GM21367 (cell line): ENCODE data around the gene HOXB6.

ENCODE experiments used
- ATAC-seq: cut with Tn5 transposase; IDR thresholded peaks from one replicate; pipeline ENCODE4 v1.9.1; 2021; ENCODE audit not compliant: unreplicated experiment

The HOXB6 gene

GRCh38 chr17:48610282-48611211 is 5.8 kb upstream of the HOXB6 start, which contains the start of gene HOXB7:
HOXB7 (minus strand) TSS chr17:48611017; CDS start chr17:48610918, 99 bp downstream.
- ATAC-seq, result no peak

- no peak for ATAC-seq
These were observed 5.0 kb upstream of the HOXB6 start for GRCh38 chr17:48609759-48610281.

DNA sequence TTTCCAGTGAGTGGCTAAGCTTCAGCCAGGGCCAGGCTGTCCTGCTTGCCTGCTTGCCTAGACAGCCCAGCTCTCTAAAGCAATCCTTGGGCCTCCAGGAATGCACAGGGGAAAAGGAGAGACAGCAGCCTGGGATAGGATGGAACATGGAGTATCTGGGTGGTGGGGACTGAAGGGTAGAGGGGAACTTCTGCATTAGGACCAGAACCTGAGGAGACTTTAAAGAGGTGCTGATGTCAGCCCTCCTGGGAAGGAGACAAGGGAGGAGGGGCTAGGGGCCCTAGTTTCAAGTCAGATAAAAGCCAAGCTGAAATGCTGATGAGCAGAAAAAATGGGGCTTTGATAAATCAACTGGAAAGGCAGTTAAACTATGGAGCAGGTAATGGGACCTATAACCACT is 4.2 kb upstream of the HOXB6 start:
- ATAC-seq, result no peak

GRCh38 chr17:48608494-48608834 is 3.7 kb upstream of the HOXB6 start:
- ATAC-seq, result no peak

DNA sequence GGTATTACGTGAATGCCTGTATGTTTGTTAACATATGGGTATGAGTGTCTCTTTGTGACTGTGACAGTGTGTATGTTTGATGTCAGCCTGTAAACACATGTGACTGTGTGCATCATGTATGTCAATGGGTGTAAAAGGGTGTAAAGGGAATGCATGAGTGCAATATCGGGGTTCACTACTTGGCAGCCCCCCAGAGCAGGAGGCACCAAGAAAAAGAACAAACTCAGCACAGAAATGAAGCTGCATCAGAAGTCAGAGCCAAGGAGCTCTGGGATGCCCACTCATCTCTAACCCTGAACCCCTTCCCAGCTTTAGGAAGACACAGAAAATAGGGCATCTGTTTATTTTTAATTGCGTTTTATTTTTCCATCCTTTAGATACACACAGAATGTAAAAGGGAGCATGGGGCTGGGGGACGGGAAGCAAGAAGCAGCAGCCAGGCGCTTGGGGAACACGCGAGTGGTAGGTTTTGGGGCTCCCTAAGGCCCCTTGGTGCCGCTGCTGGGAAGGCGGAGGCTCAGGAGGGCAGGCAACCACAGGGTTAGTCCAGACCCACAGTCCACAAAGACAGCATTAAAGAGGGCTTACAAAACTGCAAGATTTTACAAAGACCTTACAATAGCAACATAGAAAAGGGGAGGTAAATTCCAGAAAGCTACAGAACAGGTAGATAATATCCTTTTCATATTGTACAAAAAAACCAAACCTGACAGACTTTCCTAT is 2.3 kb upstream of the HOXB6 start:
- ATAC-seq, result no peak

DNA sequence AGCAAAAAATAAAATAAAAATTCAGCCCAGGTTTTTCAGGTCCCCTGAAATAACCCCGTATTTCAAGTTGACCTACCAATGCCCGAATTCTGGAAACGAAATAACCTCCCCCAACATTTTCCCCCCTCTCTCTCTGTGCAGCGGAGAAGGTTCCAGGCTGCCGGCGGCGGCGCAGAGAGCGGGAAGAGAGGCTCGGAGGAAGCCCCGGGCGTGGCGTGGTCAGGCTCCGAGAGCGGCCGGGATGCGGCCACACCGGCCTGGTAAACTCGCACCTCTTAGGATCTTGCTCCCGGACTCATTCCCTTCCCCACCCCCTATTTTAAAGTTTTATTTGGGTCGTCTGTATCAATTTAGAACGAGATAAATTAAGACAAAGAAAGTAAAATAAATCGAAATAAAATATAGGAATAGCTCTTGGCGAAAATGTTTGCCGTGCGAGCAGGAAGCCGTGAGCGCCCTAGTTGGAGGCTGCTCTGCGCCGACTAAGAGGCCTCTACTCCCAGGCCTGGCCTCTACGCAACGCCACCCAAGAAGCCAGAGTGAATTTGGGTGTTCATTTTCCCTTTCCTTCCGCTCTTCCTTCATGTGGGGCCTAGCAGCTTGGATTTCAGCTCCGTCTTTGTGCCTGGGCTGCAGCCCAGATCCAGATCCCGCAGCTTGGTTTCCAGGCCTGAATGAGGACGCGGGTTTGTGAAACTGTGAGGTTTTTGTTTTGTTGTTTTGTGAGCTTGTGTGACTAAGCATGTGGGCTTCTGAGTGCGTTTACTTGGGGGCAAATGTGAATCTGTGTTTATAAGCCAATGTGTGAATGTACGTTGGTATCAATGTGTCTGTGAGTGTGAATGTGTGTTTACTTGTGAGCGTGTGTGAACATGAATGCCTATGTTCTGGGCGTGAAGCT is 1.5 kb upstream of the HOXB6 start:
- no peak for ATAC-seq

DNA sequence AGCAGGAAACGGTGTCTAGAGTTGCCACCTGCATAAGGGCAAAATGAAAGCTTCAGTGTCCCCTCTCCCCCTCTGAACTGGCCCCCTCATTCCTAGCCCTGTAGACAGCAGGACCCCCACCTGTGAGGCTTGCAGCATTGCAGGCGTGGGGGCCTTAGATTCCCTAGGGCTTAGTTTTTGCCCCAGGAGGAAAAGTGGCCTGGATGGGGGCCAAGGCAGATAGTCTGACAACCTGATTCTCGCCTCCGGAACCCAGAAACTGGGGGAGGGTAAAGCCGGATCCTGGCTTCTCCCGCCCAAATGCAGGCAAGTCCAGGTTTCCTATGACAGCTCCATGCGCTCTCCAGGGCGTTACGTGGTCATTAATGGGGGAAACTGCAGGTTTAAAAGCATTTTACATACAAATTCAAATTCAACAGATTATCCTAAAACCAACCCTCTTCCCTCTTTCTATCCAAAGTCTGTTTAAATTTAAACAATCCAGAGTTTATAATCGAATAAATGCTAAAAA is 678 bp upstream of the HOXB6 start:
- ATAC-seq, result no peak

DNA sequence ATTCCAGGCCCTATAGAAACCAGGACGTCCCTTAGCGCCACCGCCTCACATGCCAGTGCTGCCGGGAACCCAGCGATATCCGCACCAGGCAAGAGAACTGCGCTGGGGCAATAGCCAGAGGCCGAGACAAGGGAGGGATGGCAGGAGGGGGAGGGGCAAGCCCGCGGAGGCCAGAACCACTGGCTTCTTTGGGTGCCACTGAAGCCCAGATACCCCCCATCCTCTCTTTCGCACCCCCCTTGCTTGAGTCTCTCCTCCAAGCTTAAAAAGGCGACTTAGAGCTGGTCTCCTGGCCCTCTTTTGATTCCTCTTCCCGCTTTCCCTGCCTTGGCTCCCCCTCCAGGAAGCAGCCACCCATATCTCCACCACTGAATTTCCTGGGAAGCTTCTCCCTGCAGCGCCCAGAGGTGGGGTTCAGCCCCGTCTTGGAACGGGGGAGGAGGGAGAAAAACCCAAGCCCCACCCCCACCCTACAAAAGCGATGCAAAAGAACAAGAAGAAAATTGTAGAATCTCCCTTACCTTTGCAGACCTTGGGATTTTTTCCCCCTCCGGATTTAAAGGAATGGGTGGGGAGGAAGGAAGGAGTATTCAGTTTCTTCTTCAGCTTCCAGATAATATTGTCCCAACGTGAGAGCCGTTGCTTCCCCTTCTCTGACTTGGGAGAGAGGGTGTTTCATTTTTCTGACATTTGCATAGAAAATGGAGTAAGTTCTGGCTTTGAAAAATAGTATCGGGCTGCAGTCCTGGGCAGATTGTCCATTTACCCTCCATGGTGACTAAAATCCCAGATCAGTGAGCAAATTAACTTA is 622 bp downstream of the HOXB6 start:
- ATAC-seq, result no peak

GRCh38 chr17:48601539-48602425 is 3.0 kb downstream of the HOXB6 start:
- no peak for ATAC-seq

- no peak for ATAC-seq
These were observed 3.6 kb downstream of the HOXB6 start for GRCh38 chr17:48601207-48601538.

DNA sequence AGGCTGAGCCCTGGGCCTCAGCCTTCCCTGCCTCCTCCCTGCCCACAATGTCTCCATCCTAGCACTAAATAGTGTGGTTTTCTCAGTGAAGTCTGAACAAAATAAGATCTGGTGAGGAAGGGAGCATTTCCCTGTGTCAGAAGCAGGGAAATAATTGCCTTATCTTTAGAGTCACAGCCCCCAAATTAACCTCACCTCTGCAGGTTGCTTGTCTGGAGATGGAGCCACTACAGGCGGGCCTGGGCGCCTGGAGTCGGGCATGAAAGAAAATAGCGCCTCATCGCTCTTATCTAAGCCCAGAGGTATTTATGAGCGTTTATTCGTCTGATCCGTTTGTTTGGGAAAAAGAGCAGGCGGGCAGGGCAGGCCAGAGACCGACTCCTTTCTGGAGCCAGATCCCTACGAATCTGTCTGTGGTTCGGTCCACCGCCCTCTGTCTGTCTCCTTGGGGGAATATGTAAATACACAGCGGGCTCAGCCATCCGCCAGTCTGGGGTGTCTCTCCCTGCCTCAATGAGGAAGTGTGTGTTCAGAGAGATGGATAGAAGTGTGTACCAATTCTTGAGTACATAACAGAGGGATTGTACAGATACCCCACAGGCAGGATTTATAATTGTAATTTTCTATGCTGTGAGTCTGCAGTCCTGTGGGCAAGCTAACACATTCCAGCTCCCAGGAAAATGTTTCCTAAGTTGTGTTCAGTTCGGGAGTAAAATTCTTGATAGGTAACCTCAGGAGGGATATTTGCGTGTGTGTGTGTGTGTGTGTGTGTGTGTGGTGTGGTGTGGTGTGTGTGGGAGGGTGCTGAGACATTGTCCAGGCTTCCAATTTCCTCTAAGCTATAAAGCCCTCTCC is 4.3 kb downstream of the HOXB6 start:
- no peak for ATAC-seq

DNA sequence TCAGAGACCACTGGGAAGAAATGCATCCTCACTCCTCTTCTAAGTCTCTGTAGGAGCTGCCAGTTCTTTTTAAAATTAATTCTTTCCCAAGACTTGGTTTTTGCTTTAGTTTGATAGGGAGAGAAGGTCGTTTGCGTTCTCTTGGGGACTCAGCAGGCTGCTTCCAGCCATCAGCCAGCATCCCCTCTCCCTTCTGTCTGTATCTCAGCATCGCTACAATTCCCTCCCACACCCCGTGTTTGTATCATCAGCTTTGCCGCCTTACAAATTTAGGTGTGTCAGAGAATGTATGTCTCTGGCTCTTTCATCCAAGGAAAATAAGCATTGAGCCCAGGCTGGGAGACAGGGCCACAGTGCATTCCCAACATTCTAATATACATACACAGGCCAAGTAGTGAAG is 5.4 kb downstream of the HOXB6 start:
- ATAC-seq, result no peak

- no peak for ATAC-seq
These were observed 6.0 kb downstream of the HOXB6 start for GRCh38 chr17:48598736-48599135.

DNA sequence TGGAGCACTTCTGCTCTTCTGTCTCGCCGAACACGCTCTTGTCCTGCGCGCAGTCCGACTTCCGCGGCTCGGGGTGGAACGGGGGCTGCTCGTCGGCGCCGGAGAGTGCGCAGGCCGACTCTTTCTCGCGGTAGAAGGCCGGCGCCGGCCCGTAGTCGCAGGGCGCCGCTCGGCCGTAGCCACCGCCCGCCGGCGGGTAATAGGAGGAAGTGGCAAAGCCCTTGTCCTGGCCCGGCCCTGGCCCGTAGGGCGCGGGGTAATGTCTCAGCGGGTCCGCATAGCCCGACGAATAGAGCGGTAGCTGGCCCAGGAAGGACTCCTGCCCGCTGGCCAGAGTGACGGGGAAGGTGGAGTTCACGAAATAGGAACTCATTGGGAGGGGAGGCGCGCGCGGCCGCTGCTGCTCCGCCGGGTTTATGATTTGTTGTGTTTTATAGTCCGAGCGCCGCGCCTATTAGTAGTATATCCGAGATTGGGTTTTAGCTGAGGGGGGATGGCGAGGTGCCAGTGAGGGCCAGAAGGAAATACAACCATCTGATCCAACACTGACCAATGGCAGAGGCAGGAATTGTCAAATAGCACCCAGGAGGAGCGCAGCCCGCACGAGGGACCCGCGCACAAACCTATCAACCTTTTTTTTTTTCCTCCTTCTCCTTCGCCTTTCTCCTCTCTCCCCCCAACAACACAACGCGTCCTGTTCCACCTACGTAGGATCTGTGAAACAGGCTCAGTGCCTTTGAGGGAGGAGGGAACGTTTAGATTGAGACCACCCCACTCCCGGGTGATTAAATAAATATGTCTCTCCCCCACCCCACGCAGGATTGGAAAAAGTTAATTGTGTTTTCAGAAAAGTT is 6.8 kb downstream of the HOXB6 start:
- ATAC-seq, result no peak

GRCh38 chr17:48597528-48597777 is 7.3 kb downstream of the HOXB6 start:
- ATAC-seq, result no peak

DNA sequence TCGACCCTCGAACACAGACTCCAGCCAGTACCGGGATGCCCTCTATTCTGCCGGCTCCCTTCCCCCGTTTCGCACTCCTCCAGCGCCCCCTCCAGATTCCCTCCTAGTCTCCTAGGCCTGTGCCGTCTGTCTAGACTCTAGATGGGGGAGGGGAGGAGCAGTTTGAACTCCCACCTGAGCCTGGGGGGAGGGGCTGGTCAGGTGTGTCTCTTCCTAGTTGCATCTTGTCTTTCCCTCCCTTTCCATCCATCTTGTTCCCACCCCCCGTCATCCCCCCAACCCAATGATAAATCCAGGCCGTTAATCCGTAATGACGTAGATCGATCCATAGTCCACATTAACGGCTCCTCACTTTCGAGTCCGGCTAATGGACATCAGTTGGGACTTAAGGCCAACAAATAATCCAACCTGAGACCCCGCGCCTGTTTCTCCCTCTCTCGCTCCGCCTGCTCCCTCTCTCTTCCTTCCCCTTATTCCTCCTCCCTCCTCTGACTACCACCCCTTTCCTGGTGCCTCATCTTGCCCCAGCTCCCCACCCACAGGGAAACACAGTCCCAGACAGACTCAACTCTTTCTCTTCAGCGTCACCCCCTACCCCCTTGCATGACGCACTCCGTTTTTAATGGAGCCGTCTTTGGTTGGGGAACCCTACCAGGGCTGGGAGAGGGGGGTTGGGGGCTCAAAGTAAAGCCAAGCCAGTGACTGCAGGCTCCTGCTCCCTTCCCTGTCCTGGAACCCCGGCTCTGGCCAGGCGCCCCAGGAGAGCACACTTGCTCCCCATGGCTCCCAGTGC is 7.9 kb downstream of the HOXB6 start:
- ATAC-seq, result no peak
